ENCODE data around the gene GULP1. TPM values are rescaled to one million over a fixed set of nuclear protein-coding genes. Genes with fewer than 3 reads are reported as not detected.

The GULP1 gene
- total RNA-seq, 1 donor from 2014 or later: 39.4 TPM

- DNase-seq (ENCODE audit: low read depth): no peak
- no peak for FAIRE-seq
- H3K27me3 Mint-ChIP-seq (ENCODE audit: low read depth, unreplicated experiment): no peaks in the 10 kb centered on the region
- Histone ChIP-seq H3K4me1 (ENCODE audit: insufficient read depth, low read length) (no peaks in the 10 kb centered on the region), H3K27me3 (ENCODE audit: insufficient read depth, low read length) (no peaks in the 10 kb centered on the region), H3K27ac (ENCODE audit: low read depth, low read length) (no peak overlapping the region), H3K79me2 (ENCODE audit: insufficient read depth, low read length) (no peaks in the 10 kb centered on the region), H2AFZ (ENCODE audit: low read depth, low read length) (no peak overlapping the region), H3K4me2 (ENCODE audit: low read length) (no peak overlapping the region), H4K20me1 (ENCODE audit: insufficient read depth, low read length) (no peaks in the 10 kb centered on the region), H3K36me3 (ENCODE audit: insufficient read depth, low read length) (no peaks in the 10 kb centered on the region), H3K9me3 (ENCODE audit: insufficient read depth, low read depth, low read length) (no peaks in the 10 kb centered on the region), H3K9ac (ENCODE audit: low read length) (no peak overlapping the region), H3K4me3 (ENCODE audit: insufficient read depth, low read depth, low read length) (no peak overlapping the region)
- no peaks in the 10 kb centered on the region for H3K36me3 Mint-ChIP-seq (ENCODE audit: low read depth, unreplicated experiment)
- H3K27ac Mint-ChIP-seq (ENCODE audit: unreplicated experiment): no peak overlapping the region
- TF ChIP-seq EZH2 (IDR thresholded peaks at IDR 0.05; ENCODE audit: insufficient read depth, low read length) (no peak), CTCF (IDR thresholded peaks at IDR 0.05; ENCODE audit: insufficient read depth, low read depth, low read length) (no peak)
- H3K9me3 Mint-ChIP-seq (ENCODE audit: unreplicated experiment): peaks cover 2% of the 10 kb centered on the region
- peaks cover 2% of the 10 kb centered on the region for H3K4me1 Mint-ChIP-seq (ENCODE audit: low read depth, unreplicated experiment)
- H3K4me3 Mint-ChIP-seq (ENCODE audit: unreplicated experiment): no peak overlapping the region
These were observed 13.9 kb upstream of the GULP1 start for GRCh38 chr2:188277786-188278185.

- Histone ChIP-seq H3K36me3 (ENCODE audit: insufficient read depth, low read length) (no peaks in the 10 kb centered on the region), H2AFZ (ENCODE audit: low read depth, low read length) (no peak overlapping the region), H3K4me3 (ENCODE audit: insufficient read depth, low read depth, low read length) (no peak overlapping the region), H3K9ac (ENCODE audit: low read length) (no peak overlapping the region), H3K79me2 (ENCODE audit: insufficient read depth, low read length) (no peaks in the 10 kb centered on the region), H3K27ac (ENCODE audit: low read depth, low read length) (no peak overlapping the region), H4K20me1 (ENCODE audit: insufficient read depth, low read length) (no peaks in the 10 kb centered on the region), H3K4me1 (ENCODE audit: insufficient read depth, low read length) (no peaks in the 10 kb centered on the region), H3K27me3 (ENCODE audit: insufficient read depth, low read length) (no peaks in the 10 kb centered on the region), H3K4me2 (ENCODE audit: low read length) (peak overlapping the region; percentile 45), H3K9me3 (ENCODE audit: insufficient read depth, low read depth, low read length) (no peaks in the 10 kb centered on the region)
- Mint-ChIP-seq H3K4me1 (ENCODE audit: low read depth, unreplicated experiment) (peaks cover 2% of the 10 kb centered on the region), H3K4me3 (ENCODE audit: unreplicated experiment) (peak overlapping the region; percentile 63), H3K36me3 (ENCODE audit: low read depth, unreplicated experiment) (no peaks in the 10 kb centered on the region), H3K9me3 (ENCODE audit: unreplicated experiment) (peaks cover 2% of the 10 kb centered on the region), H3K27me3 (ENCODE audit: low read depth, unreplicated experiment) (no peaks in the 10 kb centered on the region), H3K27ac (ENCODE audit: unreplicated experiment) (no peak overlapping the region)
- TF ChIP-seq EZH2 (IDR thresholded peaks at IDR 0.05; ENCODE audit: insufficient read depth, low read length) (no peak), CTCF (IDR thresholded peaks at IDR 0.05; ENCODE audit: insufficient read depth, low read depth, low read length) (no peak)
- DNase-seq (ENCODE audit: low read depth): no peak
- no peak for FAIRE-seq
These were observed 13.1 kb upstream of the GULP1 start for GRCh38 chr2:188278388-188279092.

GRCh38 chr2:188279093-188279445 is 12.6 kb upstream of the GULP1 start:
- Histone ChIP-seq H3K27me3 (ENCODE audit: insufficient read depth, low read length) (no peaks in the 10 kb centered on the region), H3K4me3 (ENCODE audit: insufficient read depth, low read depth, low read length) (no peak overlapping the region), H3K79me2 (ENCODE audit: insufficient read depth, low read length) (no peaks in the 10 kb centered on the region), H2AFZ (ENCODE audit: low read depth, low read length) (no peak overlapping the region), H3K36me3 (ENCODE audit: insufficient read depth, low read length) (no peaks in the 10 kb centered on the region), H3K4me2 (ENCODE audit: low read length) (no peak overlapping the region), H3K27ac (ENCODE audit: low read depth, low read length) (no peak overlapping the region), H3K4me1 (ENCODE audit: insufficient read depth, low read length) (no peaks in the 10 kb centered on the region), H3K9ac (ENCODE audit: low read length) (no peak overlapping the region), H3K9me3 (ENCODE audit: insufficient read depth, low read depth, low read length) (no peaks in the 10 kb centered on the region), H4K20me1 (ENCODE audit: insufficient read depth, low read length) (no peaks in the 10 kb centered on the region)
- peak overlapping the region; percentile 63 for H3K4me3 Mint-ChIP-seq (ENCODE audit: unreplicated experiment)
- no peak overlapping the region for H3K27ac Mint-ChIP-seq (ENCODE audit: unreplicated experiment)
- H3K36me3 Mint-ChIP-seq (ENCODE audit: low read depth, unreplicated experiment): no peaks in the 10 kb centered on the region
- no peaks in the 10 kb centered on the region for H3K27me3 Mint-ChIP-seq (ENCODE audit: low read depth, unreplicated experiment)
- H3K4me1 Mint-ChIP-seq (ENCODE audit: low read depth, unreplicated experiment): peaks cover 2% of the 10 kb centered on the region
- TF ChIP-seq CTCF (IDR thresholded peaks at IDR 0.05; ENCODE audit: insufficient read depth, low read depth, low read length): no peak
- TF ChIP-seq EZH2 (IDR thresholded peaks at IDR 0.05; ENCODE audit: insufficient read depth, low read length): no peak
- DNase-seq (ENCODE audit: low read depth) (no peak), FAIRE-seq (no peak)
- H3K9me3 Mint-ChIP-seq (ENCODE audit: unreplicated experiment): peaks cover 2% of the 10 kb centered on the region

All from astrocyte (in vitro differentiated cells and primary cell).